ENCODE data around the gene HEPN1. TPM values are rescaled to one million over a fixed set of nuclear protein-coding genes. Genes with fewer than 3 reads are reported as not detected.

The HEPN1 gene
- total and polyA plus RNA-seq, 2 of the 8 experiments (the other 6 are each of a cell fraction or from before 2014, with no cell fraction given): not detected

- no peak for TF ChIP-seq CHD7 (IDR thresholded peaks at IDR 0.05; ENCODE audit: insufficient replicate concordance, low read length)
- no peak for TF ChIP-seq HDAC2 (IDR thresholded peaks at IDR 0.05; ENCODE audit: borderline replicate concordance in 1 of 2, low read depth in 2 of 2, low read length in 2 of 2)
- TF ChIP-seq USF2 (IDR thresholded peaks at IDR 0.05; ENCODE audit: low read length): no peak
- no peak for TF ChIP-seq KDM1A (IDR thresholded peaks at IDR 0.05; ENCODE audit: borderline replicate concordance, low read length)
- TF ChIP-seq KDM4A (IDR thresholded peaks at IDR 0.05; ENCODE audit: low read depth, low read length, severe bottlenecking): no peak
- TF ChIP-seq NRF1 (IDR thresholded peaks at IDR 0.05; ENCODE audit: low read depth, low read length): no peak; the same call in 1 of the 2 replicates
- no peak for TF ChIP-seq HDAC6 (IDR thresholded peaks at IDR 0.05; ENCODE audit: low read depth, low read length)
- no peak for TF ChIP-seq JUND (IDR thresholded peaks at IDR 0.05; ENCODE audit: low read length)
- no peak for TF ChIP-seq CTBP2 (IDR thresholded peaks at IDR 0.05; ENCODE audit: borderline replicate concordance, insufficient read depth, insufficient read length, low read length)
- no peak for TF ChIP-seq PHF8 (conservative IDR thresholded peaks at IDR 0.05; ENCODE audit: low read depth, low read length)
Measured at GRCh38 chr11:124875401-124875800, 43.6 kb upstream of the HEPN1 start (continued).
